Activated gamma-delta T cell treated with Interleukin-2 at 50 U/mL for 16 hours (primary cell): ENCODE data around the gene PPP1R12B.
"Not testable (repeated sequence)": the region's sequence is repeated elsewhere in the genome, so short reads cannot be mapped to it uniquely, and the experiment has no call there.

Experiments
- DNase-seq: peaks from one replicate; pipeline ENCODE4 v3.0.0-alpha.2; 2020

PPP1R12B gene

GRCh38 chr1:202620036-202620435 lies 271.5 kb downstream of the PPP1R12B start:
- DNase-seq: not testable (repeated sequence)

- no peak for DNase-seq
These were observed 272.9 kb downstream of the PPP1R12B start for GRCh38 chr1:202621446-202621845.

- no peak for DNase-seq
These were observed 273.9 kb downstream of the PPP1R12B start for GRCh38 chr1:202622388-202622787.

- DNase-seq: no peak
These were observed 274.6 kb downstream of the PPP1R12B start for GRCh38 chr1:202623075-202623474.

GRCh38 chr1:202623476-202623875 lies 275.0 kb downstream of the PPP1R12B start:
- not testable (repeated sequence) for DNase-seq

- DNase-seq: no peak
These were observed 275.7 kb downstream of the PPP1R12B start for GRCh38 chr1:202624088-202624780.

GRCh38 chr1:202624781-202625108 lies 276.2 kb downstream of the PPP1R12B start:
- no peak for DNase-seq

GRCh38 chr1:202625416-202626360 lies 277.2 kb downstream of the PPP1R12B start:
- DNase-seq: peak; percentile 46

- not testable (repeated sequence) for DNase-seq
These were observed 278.5 kb downstream of the PPP1R12B start for GRCh38 chr1:202627036-202627435.

GRCh38 chr1:202627841-202628565 lies 279.5 kb downstream of the PPP1R12B start:
- DNase-seq: no peak

GRCh38 chr1:202628646-202629215 lies 280.2 kb downstream of the PPP1R12B start:
- DNase-seq: no peak

GRCh38 chr1:202629257-202629811 lies 280.8 kb downstream of the PPP1R12B start:
- peak; percentile 22 for DNase-seq

GRCh38 chr1:202630096-202630495 lies 281.6 kb downstream of the PPP1R12B start:
- DNase-seq: not testable (repeated sequence)

- DNase-seq: no peak
These were observed 282.0 kb downstream of the PPP1R12B start for GRCh38 chr1:202630541-202630940.

GRCh38 chr1:202631076-202631923 lies 282.8 kb downstream of the PPP1R12B start:
- no peak for DNase-seq

GRCh38 chr1:202632241-202632640 lies 283.7 kb downstream of the PPP1R12B start:
- no peak for DNase-seq

GRCh38 chr1:202636171-202636570 lies 287.7 kb downstream of the PPP1R12B start:
- DNase-seq: not testable (repeated sequence)

- DNase-seq: not testable (repeated sequence)
These were observed 289.0 kb downstream of the PPP1R12B start for GRCh38 chr1:202637321-202638018.

GRCh38 chr1:202638019-202638700 lies 289.7 kb downstream of the PPP1R12B start:
- no peak for DNase-seq

GRCh38 chr1:202638701-202639305 lies 290.3 kb downstream of the PPP1R12B start:
- DNase-seq: not testable (repeated sequence)
